Ovary (tissue), 3 donors: ENCODE measurements around the gene ARPC2.

Source experiments
- CTCF ChIP-seq, 3 donors: fragments of 450-650 bp in 2 of 3; fragments of 200-600 bp in 1 of 3; IDR thresholded peaks; one replicate each; pipeline versions ENCODE4 v1.5.1 to v1.8.0; 2016 to 2022; ENCODE audit warnings: antibody characterized with exemption in 3 of 3, mild to moderate bottlenecking in 1 of 3
- POLR2A ChIP-seq: fragments of 450-650 bp; IDR thresholded peaks from one replicate; pipeline ENCODE4 v1.6.1; 2017; ENCODE audit warnings: antibody characterized with exemption, mild to moderate bottlenecking, moderate library complexity
- donor health status: DM: no; HTN: no; CAD: no.

GRCh38 chr2:218298314-218298875 lies 81.4 kb downstream of the ARPC2 start:
- TF ChIP-seq CTCF (IDR thresholded peaks at IDR 0.05) (no peak), POLR2A (no peak)
